PFSK-1 (cell line): ENCODE measurements around the gene RSAD2.

Source experiments
- POLR2AphosphoS5 ChIP-seq: IDR thresholded peaks from 2 replicates; pipeline ENCODE4 v1.6.1; 2012; ENCODE audit warnings: low read depth, mild to moderate bottlenecking, control low read depth, low read length, moderate library complexity
- TAF1 ChIP-seq: IDR thresholded peaks from 2 replicates; pipeline ENCODE4 v1.6.1; 2012; ENCODE audit warnings: low read length, control low read depth, borderline replicate concordance; ENCODE audit not compliant: insufficient read depth

DNA sequence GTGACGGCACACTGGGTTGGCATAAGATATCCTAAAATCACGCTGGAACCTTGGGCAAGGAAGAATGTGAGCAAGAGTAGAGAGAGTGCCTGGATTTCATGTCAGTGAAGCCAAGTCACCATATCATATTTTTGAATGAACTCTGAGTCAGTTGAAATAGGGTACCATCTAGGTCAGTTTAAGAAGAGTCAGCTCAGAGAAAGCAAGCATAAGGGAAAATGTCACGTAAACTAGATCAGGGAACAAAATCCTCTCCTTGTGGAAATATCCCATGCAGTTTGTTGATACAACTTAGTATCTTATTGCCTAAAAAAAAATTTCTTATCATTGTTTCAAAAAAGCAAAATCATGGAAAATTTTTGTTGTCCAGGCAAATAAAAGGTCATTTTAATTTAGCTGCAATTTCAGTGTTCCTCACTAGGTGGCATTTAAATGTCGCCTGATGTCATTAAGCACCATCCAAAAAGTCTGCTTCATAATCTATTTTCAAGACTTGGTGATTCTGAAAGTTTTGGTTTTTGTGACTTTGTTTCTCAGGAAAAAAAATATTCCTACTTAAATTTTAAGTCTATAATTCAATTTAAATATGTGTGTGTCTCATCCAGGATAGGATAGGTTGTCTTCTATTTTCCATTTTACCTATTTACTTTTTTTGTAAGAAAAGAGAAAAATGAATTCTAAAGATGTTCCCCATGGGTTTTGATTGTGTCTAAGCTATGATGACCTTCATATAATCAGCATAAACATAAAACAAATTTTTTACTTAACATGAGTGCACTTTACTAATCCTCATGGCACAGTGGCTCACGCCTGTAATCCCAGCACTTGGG is 19.6 kb downstream of the RSAD2 start:
- TF ChIP-seq TAF1 (no peak), POLR2AphosphoS5 (no peak)
